HepG2 (cell line): Measurements from ENCODE around the gene U2AF1L4. TPM values are rescaled to one million over a fixed set of nuclear protein-coding genes. Genes with fewer than 3 reads are reported as not detected.

Experiments
- ATAD3A ChIP-seq: sonication (generic); formaldehyde crosslinking; IDR thresholded peaks from 2 replicates; pipeline ENCODE4 v1.4.0; 2020; ENCODE audit warnings: missing genetic modification reagents
- ATF4 ChIP-seq, 2 experiments: fragments of 450-650 bp in 1 of 2; sonication (generic) in 1 of 2; formaldehyde crosslinking; IDR thresholded peaks; 2 replicates each; pipeline versions ENCODE4 v1.5.0 to v1.8.0; 2020 to 2022; ENCODE audit warnings: mild to moderate bottlenecking in 1 of 2, missing genetic modification reagents in 1 of 2
- FOSL2 ChIP-seq: sonication (generic); formaldehyde crosslinking; IDR thresholded peaks from 2 replicates; pipeline ENCODE4 v1.4.0; 2020; ENCODE audit warnings: missing genetic modification reagents
- PATZ1 ChIP-seq: sonication (generic); formaldehyde crosslinking; IDR thresholded peaks from 2 replicates; pipeline ENCODE4 v1.4.0; 2020; ENCODE audit warnings: missing genetic modification reagents
- ZFP91 ChIP-seq: sonication (generic); formaldehyde crosslinking; IDR thresholded peaks from 2 replicates; pipeline ENCODE4 v1.9.0; 2022; ENCODE audit warnings: missing genetic modification reagents, mild to moderate bottlenecking, borderline replicate concordance
- ZFY ChIP-seq: sonication (generic); formaldehyde crosslinking; IDR thresholded peaks from 2 replicates; pipeline ENCODE4 v1.4.0; 2020; ENCODE audit warnings: missing genetic modification reagents
- ZNF512B ChIP-seq: sonication (generic); formaldehyde crosslinking; IDR thresholded peaks from 2 replicates; pipeline ENCODE4 v1.5.1; 2020; ENCODE audit warnings: missing genetic modification reagents, mild to moderate bottlenecking, borderline replicate concordance
- polyA plus RNA-seq, 8 experiments: library from polyadenylated mRNA; depleted of rRNA in 3 of 8; stranded (reverse) in 7 of 8; unstranded in 1 of 8; fragments of >200 nt; fragmentation: Illumina TruSeq in 4 of 8; extraction: Trizol in 4 of 8; gene quantifications; 2 replicates each; pipeline versions ENCODE4 v1.2.1 to v1.2.3, GENCODE V29; 2011 to 2016; ENCODE audit warnings: low read depth in 4 of 8, missing spikeins in 1 of 8, mixed read lengths in 1 of 8; ENCODE audit not compliant: insufficient read depth in 1 of 8
- total RNA-seq, 5 experiments: library from RNA; depleted of rRNA; stranded (reverse); fragments of >200 nt; fragmentation: Illumina TruSeq; extraction: Trizol; gene quantifications; 2 replicates each; pipeline ENCODE4 v1.2.3, GENCODE V29; 2016; ENCODE audit warnings: low read depth in 1 of 5
- TF ChIP-seq, protein P1 (sequence below): sonication (generic); formaldehyde crosslinking; IDR thresholded peaks from 2 replicates; pipeline ENCODE4 v1.4.0; 2020; ENCODE audit warnings: missing genetic modification reagents
- TF ChIP-seq, protein P2 (sequence below): sonication (generic); formaldehyde crosslinking; IDR thresholded peaks from 2 replicates; pipeline ENCODE4 v1.8.0; 2022; ENCODE audit warnings: missing genetic modification reagents, low read depth, mild to moderate bottlenecking, borderline replicate concordance
- TF ChIP-seq, protein P3 (sequence below): IDR thresholded peaks from 2 replicates; pipeline ENCODE4 v1.6.1; 2016; ENCODE audit warnings: low read depth
- TF ChIP-seq, protein P4 (sequence below): sonication (generic); formaldehyde crosslinking; IDR thresholded peaks from 2 replicates; pipeline ENCODE4 v1.5.0; 2020; ENCODE audit warnings: mild to moderate bottlenecking, missing genetic modification reagents

Gene U2AF1L4
- total and polyA plus RNA-seq, 2 of the 13 experiments (the other 11 are each of a cell fraction or from before 2014, with no cell fraction given): 7.9 to 15.4 TPM

DNA sequence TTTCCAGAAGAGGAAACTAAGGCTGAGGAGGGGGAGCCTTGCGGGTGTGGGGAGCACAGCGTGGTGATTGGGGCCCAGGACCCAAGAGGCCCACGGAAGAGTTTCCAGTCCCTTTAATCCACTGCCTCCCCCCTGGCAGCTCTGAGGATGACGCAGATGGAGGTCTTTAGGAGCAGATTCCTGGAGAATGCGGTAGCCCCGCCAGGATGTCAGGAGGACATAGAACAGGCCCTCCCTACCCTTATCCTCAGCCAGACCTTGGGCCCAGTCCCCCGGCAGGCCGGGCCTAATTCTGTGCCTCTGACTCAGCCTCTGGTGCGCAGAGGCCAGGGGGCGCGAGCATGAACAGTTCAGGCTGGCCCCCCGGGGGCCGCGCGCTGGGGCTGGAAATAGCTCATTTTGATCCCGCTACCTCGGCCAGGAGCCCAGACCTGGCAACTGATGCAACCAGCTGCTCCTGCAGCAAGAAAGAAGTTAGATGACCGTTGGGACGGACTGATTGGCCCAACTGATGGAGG lies 12.1 kb upstream of the U2AF1L4 start (continued):
- TF ChIP-seq, protein P1, sequence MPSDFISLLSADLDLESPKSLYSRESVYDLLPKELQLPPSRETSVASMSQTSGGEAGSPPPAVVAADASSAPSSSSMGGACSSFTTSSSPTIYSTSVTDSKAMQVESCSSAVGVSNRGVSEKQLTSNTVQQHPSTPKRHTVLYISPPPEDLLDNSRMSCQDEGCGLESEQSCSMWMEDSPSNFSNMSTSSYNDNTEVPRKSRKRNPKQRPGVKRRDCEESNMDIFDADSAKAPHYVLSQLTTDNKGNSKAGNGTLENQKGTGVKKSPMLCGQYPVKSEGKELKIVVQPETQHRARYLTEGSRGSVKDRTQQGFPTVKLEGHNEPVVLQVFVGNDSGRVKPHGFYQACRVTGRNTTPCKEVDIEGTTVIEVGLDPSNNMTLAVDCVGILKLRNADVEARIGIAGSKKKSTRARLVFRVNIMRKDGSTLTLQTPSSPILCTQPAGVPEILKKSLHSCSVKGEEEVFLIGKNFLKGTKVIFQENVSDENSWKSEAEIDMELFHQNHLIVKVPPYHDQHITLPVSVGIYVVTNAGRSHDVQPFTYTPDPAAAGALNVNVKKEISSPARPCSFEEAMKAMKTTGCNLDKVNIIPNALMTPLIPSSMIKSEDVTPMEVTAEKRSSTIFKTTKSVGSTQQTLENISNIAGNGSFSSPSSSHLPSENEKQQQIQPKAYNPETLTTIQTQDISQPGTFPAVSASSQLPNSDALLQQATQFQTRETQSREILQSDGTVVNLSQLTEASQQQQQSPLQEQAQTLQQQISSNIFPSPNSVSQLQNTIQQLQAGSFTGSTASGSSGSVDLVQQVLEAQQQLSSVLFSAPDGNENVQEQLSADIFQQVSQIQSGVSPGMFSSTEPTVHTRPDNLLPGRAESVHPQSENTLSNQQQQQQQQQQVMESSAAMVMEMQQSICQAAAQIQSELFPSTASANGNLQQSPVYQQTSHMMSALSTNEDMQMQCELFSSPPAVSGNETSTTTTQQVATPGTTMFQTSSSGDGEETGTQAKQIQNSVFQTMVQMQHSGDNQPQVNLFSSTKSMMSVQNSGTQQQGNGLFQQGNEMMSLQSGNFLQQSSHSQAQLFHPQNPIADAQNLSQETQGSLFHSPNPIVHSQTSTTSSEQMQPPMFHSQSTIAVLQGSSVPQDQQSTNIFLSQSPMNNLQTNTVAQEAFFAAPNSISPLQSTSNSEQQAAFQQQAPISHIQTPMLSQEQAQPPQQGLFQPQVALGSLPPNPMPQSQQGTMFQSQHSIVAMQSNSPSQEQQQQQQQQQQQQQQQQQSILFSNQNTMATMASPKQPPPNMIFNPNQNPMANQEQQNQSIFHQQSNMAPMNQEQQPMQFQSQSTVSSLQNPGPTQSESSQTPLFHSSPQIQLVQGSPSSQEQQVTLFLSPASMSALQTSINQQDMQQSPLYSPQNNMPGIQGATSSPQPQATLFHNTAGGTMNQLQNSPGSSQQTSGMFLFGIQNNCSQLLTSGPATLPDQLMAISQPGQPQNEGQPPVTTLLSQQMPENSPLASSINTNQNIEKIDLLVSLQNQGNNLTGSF (CRISPR knock-in tag): no peak
- TF ChIP-seq ZNF512B (CRISPR knock-in tag) (no peak), ZFP91 (no peak), ATAD3A (CRISPR knock-in tag) (no peak), PATZ1 (peak; percentile 79), FOSL2 (CRISPR knock-in tag) (peak; percentile 29; the same call in 1 of the 2 replicates), ATF4 (CRISPR knock-in tag; IDR thresholded peaks at IDR 0.05) (peak in 1 of 2 experiments; percentile 56; a peak in 1 of 4 replicates), ZFY (CRISPR knock-in tag) (no peak)
- TF ChIP-seq, protein P2, sequence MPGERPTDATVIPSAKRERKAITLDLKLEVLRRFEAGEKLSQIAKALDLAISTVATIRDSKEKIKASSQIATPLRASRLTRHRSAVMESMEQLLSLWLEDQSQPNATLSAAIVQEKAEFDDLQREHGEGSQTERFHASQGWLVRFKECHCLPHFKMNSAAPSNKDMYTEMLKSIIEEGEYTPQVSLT: no peak
- TF ChIP-seq, protein P3, sequence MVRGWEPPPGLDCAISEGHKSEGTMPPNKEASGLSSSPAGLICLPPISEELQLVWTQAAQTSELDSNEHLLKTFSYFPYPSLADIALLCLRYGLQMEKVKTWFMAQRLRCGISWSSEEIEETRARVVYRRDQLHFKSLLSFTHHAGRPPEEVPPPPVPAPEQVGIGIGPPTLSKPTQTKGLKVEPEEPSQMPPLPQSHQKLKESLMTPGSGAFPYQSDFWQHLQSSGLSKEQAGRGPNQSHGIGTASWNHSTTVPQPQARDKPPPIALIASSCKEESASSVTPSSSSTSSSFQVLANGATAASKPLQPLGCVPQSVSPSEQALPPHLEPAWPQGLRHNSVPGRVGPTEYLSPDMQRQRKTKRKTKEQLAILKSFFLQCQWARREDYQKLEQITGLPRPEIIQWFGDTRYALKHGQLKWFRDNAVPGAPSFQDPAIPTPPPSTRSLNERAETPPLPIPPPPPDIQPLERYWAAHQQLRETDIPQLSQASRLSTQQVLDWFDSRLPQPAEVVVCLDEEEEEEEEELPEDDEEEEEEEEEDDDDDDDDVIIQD (CRISPR knock-in tag): no peak
- TF ChIP-seq, protein P4, sequence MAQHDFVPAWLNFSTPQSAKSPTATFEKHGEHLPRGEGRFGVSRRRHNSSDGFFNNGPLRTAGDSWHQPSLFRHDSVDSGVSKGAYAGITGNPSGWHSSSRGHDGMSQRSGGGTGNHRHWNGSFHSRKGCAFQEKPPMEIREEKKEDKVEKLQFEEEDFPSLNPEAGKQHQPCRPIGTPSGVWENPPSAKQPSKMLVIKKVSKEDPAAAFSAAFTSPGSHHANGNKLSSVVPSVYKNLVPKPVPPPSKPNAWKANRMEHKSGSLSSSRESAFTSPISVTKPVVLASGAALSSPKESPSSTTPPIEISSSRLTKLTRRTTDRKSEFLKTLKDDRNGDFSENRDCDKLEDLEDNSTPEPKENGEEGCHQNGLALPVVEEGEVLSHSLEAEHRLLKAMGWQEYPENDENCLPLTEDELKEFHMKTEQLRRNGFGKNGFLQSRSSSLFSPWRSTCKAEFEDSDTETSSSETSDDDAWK (CRISPR knock-in tag): no peak
